Left ventricle myocardium superior (tissue), 1 donor: ENCODE measurements around the gene TRIOBP. TPM values are rescaled to one million over a fixed set of nuclear protein-coding genes. Genes with fewer than 3 reads are reported as not detected.

ENCODE experiments used
- ATAC-seq: fragments of 200-7000 bp; cut with Tn5 transposase; one replicate; pipeline ENCODE4 v1.9.1; 2020; ENCODE audit warnings: mild to moderate bottlenecking, moderate library complexity
- DNase-seq: peaks from one replicate; pipeline ENCODE4 v3.0.0-alpha.2; 2020
- intact Hi-C: fragments of 100-400 bp; cut with micrococcal nuclease; formaldehyde crosslinking; loops from one replicate; pipeline ENCODE4 v1.11.0; 2022
- total RNA-seq: library from RNA; stranded (reverse); fragmentation: NEBNext Ultra II Directional; extraction: Animal tissue kit (Norgen Biotek cat#: 25700); gene quantifications from one replicate; pipeline ENCODE4 v1.2.1, GENCODE V29; 2021
- donor health status: DM: no; HTN: yes; CAD: no; lungs with severe emphysema.

The TRIOBP gene
- total RNA-seq, 1 donor from 2014 or later = 82.7 TPM

DNA sequence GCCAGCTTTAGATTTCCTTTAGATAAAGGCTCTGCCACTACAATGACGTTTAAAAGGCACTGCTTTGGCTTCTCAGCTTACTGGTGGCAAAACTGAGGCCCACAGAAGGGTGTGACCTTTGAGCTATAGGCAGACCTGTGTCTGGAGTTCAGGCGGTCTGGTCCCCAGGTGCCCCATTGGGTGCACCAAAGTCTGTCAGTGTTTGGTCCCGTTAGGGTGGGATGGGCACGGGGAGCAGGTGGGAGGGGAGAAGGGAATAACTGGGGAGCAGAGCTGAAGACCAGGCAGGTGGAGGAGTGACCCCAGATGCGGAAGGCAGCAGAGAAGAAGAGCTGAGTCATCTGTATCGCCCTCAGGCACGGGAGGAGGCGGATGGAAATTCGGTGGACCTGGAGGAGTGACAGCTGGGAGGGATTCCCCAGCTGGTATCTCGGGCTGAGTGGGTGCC is 65.6 kb downstream of the TRIOBP start:
- no peak for ATAC-seq
- DNase-seq = no peak
- intact Hi-C loops = no loop called here

DNA sequence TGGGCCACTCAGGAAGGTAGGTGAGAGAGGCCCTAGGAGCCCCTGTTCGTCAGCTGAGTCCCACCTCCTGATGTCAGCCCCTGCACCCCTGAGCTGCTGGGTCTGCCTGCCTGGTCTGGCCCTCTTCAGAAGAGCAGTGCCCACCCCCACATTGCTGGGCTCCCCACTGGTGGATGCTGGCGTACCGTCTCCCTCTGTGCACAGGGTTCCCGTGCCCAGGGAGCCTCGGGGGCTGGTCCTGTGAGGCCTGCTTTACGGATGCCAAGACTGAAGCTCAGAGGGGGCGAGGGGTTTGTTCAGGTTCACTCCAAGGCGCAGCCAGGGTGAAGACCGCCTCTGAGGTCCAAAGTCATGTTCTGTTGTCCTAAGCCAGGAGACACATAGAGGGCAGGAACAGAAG is 66.2 kb downstream of the TRIOBP start:
- no peak for ATAC-seq
- no peak for DNase-seq
- intact Hi-C loops = no loop called here

DNA sequence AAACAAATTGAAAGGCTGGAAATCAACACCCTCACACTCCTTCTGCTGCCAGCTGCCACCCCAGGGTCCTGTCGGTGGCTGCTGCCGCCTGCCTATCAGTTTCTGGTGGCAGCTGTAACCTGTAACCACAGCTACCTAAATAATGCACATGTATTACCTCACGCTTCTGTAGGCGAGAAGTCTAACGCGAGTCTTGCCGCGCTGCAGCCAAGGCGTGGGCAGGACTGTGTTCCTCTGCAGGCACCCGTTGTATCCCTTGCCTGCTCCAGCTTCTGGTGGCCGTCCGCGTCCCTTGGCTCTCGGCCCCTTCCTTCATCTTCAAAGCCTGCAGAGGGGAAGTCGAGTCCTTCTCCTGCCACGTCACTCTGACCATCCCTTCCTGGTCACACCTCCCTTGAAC is 66.8 kb downstream of the TRIOBP start:
- intact Hi-C loops = no loop called here
- no peak for ATAC-seq
- DNase-seq = no peak

DNA sequence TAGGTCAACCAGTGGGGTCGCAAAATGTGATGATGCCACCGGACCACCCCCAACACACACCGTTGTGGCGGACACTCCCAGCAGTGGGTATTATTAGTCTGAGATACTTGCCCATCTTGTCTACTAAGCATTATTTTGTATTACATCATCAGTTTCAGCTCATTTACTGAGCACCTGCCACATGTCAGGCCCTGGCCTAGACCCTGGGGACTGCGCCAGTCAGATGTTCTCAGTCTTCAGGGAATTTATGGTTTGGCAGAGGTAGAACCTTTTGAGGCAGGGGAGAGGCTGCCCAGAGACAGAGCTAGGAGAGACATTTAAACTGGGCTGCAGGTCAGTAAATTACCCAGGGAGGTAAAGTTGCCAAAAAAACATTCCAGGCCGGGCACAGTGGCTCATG is 67.8 kb downstream of the TRIOBP start:
- DNase-seq (no peak), ATAC-seq (peak; percentile 58)
- intact Hi-C loops = no loop called here

DNA sequence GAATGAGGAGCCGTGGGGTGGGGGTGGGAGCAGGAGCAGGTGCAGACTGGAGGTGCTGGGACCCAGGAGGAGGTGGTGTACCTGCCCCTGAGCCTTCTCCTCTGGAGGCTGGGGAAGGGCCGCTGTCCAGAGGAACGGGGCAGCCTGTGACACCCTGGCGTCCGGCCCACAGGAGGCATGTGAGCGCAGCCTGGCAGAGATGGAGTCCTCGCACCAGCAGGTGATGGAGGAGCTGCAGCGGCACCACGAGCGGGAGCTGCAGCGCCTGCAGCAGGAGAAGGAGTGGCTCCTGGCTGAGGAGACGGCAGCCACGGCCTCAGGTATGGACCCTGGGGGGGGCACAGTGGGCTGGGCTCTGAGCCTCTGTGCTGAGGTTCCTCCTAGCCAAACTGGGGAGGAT is 68.7 kb downstream of the TRIOBP start:
- intact Hi-C loops = no loop called here
- ATAC-seq (peak; percentile 76), DNase-seq (peak; percentile 81)

DNA sequence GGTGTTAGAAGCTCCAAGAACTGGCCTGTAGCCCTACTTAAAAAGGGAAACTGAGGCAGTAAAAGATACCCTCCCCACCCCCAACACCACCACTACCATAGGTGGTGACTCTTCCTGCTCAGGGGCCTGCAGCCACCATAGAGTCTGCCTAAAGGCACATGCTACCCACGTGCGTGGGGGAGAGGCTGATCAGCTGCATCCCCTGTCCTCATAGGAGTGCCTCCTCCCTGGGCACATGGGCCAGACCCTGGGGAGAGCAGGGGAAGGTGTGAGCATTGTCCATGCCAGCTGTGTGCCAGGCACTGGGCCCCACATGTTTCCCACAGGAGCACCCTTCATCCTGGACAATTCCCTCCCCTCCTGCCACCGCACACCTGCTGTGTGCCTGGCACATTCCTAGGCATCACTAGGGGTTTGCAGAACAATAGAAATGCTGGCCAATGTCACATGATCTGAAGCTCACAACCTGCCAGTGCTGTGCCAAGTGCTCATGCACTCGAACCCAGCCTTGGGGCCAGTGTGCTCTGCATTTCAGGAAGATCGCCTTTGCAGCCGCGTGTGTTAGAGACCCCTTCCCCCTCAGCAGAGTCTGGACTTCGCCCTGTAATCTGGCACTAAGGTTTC is 69.2 kb downstream of the TRIOBP start:
- ATAC-seq (no peak), DNase-seq (no peak)
- intact Hi-C loops = no loop called here

DNA sequence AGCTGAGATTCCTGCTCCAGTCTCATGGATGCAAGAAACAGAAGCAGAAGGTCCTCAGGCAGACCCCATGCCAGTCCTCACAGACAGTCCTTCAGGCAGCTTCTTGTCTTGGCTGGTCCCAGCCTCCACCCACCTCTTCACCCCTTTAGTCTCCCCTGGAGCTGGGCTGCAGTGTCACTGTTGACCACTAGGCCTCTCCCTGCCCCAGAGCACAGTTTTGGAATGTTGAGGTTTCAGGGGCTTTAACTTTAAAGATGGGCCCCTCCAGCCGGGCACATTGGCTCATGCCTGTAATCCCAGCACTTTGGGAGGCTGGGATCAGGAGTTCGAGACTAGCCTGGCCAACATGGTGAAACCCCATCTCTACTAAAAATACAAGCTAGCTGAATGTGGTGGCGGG is 71.4 kb downstream of the TRIOBP start:
- ATAC-seq (no peak), DNase-seq (no peak)

DNA sequence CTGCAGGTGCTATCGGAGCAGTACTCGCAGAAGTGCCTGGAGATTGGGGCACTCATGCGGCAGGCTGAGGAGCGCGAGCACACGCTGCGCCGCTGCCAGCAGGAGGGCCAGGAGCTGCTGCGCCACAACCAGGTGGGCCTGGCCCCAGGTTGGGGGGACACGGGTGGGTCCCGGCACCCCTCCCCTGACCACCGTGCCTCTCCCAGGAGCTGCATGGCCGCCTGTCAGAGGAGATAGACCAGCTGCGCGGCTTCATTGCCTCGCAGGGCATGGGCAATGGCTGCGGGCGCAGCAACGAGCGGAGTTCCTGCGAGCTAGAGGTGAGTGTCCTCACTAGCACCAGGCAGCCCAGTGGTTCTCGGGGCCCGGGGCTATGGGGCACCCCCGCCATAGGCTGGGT is 72.2 kb downstream of the TRIOBP start:
- intact Hi-C loops = no loop called here
- DNase-seq = no peak
- ATAC-seq = no peak

More for the DNA sequence above, 71.4 kb downstream of the TRIOBP start:
- intact Hi-C loops = no loop called here

DNA sequence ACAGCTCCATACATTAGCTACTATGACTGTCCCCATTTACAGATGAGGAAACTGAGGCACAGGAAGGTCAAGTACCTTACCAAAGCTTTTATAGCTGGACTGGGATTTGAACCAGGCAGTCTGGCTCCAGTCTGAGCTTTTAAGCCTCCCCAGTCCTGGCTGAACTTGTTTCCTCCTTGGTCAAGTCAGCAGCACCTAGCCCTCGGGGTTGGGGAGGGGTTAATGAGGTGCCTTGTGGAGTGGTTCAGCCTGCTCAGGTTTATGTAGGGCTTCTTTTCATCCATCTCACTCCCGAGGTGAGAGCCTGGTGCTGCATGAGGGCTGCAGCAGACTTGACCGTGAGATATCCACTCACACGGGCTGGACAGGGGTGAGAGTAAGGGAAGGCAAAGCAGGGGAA is 74.2 kb downstream of the TRIOBP start:
- DNase-seq = no peak
- intact Hi-C loops = no loop called here
- ATAC-seq = no peak

DNA sequence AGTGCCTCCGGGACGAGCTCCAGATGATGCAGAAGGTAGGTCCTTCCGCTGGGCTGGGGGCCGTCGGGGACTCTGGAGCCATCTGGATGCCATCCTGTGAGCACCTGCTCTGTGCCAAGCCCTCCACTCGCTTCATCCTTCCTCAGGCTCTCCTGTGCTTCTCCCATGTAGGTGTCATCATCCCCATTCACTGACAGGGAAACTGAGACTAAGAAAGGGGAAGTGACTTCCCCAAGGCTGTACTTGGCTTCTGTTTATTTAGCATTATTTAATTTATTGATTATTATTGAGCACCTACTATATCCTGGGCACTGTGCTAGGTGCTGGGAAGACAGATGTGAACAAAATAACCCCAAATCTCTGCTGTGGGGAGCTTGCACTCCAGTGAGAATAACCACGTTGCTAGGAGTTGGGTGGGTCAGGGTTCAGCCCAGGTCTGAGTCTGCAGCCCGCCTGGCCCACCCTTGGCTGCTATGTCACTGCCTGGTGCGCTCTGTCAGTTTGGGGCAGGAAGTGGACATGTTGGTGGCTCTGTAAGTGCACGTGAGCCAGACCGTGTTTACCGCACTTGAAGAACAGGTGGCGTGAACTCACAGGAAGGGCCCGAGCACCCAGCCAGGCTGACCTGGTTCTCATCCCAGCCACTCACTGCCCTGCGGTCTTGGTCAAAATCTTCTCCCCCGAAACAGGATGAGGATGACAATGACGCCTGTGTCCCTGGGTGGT is 75.0 kb downstream of the TRIOBP start:
- ATAC-seq = no peak
- no peak for DNase-seq
- intact Hi-C loops = no loop called here

DNA sequence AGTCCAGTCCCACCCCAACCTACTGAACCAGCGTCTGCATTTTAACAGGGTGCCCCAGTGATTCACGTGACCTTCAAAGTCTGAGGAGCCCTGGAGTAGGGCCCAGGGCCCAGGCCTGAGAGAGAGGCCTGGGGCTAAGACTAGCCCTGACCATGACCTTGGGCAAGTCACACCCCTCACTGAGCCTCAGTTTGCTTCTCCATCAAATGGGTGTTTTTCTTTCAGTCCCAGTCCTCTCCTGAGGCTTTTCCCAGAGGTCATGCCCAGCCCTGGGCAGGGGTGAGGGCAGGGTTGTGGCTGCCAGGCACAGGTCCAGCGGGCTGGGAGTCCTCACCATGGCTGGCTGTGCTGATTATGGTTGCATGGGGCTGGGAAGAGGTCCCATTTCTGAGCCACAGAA is 77.9 kb downstream of the TRIOBP start:
- ATAC-seq (no peak), DNase-seq (no peak)
- intact Hi-C loops = no loop called here

DNA sequence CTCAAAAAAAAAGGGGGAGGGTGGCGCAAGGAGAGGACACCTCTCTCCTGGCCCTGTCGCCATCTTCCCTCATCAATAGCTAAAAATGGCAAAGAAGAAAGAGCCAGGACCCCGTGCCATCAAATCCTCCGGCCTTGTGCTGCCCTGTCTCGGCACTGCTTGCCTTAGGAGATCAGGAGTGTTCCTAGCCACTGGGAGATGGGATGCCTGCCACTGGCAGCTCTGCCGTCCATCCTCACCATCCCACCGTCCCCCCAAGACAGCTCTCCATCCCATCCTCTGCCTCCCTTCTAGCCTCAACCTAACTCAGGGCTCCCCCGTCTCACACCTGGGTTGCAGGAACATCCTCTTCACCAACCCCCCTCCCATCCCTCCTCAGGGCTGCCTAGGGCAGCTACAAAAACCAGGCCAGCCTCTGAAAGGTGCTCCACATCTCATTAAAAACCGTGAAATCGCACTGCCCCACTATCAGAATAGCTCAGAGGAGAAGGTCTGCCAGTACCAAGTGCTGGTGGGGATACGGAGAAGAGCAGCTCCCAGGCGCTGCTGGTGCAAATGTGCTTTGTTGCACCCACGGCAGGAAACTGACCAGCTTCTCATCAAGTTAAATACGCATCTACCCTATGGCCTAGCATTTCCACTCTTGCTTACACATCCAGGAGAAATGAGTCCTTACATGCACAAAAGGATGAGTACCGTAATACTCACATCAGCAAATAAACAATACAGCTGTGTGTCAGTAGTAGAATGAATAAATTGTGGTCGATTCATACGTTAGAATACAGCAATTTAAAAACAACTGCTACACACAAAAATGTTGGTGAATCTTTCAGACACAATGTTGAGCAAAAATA is 79.2 kb downstream of the TRIOBP start:
- ATAC-seq (no peak), DNase-seq (no peak)
- intact Hi-C loops = no loop called here

DNA sequence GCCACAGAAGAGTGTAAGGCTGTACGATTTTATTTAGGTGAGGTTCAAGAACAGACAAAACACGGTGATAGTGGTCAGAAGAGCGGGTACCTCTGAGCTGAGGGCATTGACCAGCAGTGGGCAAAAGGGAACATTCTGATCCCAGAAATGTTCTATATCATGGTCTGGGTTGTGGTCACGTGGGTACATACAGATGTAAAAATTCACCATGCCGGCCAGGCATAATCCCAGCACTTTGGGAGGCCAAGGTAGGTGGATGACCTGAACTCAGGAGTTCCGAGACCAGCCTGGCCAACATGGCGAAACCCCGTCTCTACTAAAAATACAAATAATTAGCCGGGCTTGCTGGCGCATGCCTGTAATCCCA is 79.8 kb downstream of the TRIOBP start:
- intact Hi-C loops = no loop called here
- peak; percentile 4 for ATAC-seq
- DNase-seq = no peak

DNA sequence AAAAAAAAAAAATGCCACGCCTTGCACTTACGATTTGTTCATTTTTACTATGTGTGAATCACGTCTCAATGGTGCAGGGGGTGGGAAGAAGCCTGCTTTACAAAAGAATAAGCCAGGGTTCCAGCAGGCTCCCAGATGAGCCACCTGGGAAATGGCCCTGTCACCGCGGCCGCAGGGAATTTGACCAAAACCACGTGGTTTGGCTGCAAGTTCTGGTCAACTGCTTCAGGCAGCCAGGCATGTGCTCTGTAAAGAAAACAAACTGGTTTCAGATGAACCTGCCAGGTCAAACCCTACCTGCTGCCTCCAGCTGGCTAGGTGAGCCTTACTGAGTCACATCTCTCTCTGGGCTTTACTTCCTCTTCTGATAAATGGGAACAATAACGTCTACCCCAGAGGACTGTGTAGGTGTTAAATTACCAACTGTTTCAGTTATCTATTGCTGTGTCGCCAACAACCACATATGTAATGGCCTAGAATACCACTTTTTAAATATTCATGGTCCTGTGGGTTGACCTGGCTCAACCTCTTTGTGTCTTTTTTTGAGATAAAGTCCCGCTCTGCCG is 80.4 kb downstream of the TRIOBP start:
- ATAC-seq = peak; percentile 38

DNA sequence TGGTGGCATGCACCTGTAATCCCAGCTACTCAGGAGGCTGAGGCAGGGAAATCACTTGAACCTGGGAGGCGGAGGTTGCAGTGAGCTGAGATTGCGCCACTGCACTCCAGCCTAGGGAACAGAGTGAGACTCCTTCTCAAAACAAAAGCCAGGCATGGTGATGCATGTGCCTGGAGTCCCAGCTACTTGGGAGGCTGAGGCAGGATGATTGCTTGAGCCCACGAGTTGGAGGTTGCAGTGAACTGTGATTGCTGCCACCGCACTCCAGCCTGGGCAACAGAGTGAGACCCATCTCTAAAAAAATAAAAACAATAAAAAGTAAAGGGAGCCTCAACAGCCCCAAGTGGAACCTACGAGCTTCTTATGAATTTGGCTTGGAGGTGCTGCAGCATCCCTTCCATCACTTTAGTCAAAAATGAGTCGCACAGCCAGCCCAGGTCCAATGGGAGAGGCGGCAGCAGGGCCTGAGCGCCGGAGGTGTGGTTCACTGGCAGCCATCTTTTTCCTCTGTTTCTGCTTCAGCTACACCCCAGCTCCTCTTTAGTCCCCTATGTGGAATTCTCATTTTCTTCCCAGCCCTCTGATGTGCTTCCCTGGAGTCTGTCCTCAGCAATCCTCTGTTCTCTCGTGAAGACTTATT is 81.6 kb downstream of the TRIOBP start:
- ATAC-seq (no peak), DNase-seq (no peak)
- intact Hi-C loops = no loop called here

More for the DNA sequence above, 80.4 kb downstream of the TRIOBP start:
- no peak for DNase-seq
- intact Hi-C loops = no loop called here

DNA sequence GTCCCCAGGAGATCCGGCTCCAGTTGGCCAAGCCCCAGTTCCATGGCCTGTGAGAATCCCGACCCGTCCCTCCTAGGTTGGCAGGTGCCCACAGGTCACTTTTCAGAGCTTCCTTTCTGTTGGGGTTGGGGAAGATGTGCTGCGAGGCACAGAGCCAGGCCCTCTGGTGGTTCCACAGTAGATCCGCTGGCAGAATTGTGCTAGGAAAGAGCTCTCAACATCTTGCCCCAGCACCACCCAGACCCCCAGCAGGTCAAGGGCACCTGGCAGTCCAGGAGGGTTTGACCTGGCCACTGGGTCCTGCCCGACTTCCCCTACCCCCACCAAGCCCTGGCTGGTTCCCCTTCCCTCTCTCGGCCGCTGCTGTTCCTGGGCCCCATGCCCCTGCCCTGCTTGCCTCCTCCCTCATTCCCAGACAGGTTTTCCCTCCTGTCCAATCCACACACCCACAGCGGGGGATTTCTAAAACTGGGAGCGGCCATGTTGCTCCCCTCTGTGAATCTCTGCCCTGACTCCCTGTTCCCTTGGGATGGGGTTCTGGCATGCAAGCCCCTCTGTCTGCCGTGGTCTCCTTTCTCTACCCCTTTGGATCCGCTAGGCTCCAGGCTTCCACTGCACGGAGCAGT is 84.7 kb downstream of the TRIOBP start:
- DNase-seq (peak; percentile 59), ATAC-seq (no peak)
- intact Hi-C loops = no loop called here

DNA sequence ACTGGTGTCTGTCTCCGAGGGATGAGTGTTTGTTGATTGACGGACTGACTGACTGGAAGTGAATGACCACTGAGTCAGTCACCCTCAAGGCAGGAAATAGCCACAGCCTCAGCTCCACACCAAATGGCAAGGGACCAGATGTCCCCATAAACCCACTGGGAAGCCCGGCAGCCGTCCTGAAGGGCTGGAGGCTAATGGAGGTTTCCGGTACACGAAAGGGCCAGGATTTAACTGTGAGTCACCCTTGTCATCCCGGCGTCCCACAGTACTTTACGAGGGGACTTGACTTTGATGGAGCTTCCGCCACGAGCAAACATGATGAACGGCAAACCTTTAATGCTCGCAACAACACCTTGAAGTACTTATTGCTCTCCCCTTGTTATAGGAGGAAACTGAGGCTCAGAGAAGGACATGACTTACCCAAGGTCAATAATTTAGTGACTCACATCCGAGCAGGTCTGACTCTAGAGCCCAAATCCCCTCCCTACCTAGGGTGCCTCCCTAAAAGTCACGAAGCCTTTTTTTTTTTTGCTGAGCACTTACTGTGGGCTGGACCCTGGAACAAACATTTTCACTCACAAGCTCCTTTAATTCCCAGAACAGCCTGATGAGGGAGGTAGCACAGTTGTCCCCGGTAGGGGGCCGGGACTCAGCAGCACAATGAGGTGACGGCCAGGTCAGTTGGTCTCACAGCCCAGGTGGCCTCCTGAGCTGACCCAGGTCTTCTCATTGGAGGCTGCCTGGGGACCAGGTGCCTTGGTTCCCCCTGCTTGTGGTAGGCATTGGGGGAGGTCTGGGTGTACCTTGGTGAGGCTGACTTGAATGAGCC is 85.7 kb downstream of the TRIOBP start:
- intact Hi-C loops = no loop called here
- no peak for DNase-seq
- no peak for ATAC-seq

DNA sequence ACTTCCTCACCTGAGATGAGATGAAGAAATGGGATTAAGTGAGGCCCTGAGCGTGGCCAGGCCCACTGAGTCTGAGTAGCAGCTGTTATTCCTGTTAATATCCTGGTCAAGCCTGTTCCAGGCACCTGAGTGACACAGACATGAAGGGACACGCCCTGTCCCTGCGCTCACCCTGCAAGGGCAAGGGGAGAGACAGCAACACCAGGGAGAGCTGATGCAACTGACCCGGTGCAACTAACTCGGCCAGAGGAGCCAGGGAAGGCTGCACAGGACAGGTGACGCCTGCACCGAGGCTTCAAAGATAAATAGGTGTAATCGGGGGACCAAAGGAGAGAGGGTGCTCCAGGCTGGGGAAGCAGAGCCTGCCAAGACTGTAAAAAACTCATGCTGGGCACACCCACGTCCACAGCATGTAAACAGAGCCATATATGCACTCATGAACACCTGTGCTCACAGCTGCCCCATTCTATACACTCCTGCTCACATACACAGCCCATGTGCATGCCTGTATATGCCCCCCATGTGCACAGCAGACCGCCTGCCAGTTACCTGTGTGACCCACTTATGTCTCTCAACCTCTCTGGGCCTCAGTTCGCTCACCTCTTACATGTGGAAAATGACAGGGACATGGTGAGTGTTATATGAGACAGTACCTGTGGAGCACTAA is 88.1 kb downstream of the TRIOBP start:
- intact Hi-C loops = no loop called here
- ATAC-seq (no peak), DNase-seq (no peak)
